Activated naive CD4-positive, alpha-beta T cell treated with anti-CD3 and anti-CD28 coated beads, Interleukin-2, amount 10 ng/mL, durations not matched to agents 7 days and 5 days (primary cell): ENCODE results near the gene IFIT1.
"Not testable (repeated sequence)": the region's sequence is repeated elsewhere in the genome, so short reads cannot be mapped to it uniquely, and the experiment has no call there.

Experiments used
- CTCF ChIA-PET: fragments of 350-600 bp; sonication (Branson Sonifier 250); formaldehyde crosslinking; loops from one replicate; lab custom pipeline; 2021; ENCODE audit warnings: antibody characterized with exemption; lab: Charles Lee
- DNase-seq: peaks from one replicate; pipeline ENCODE4 v3.0.0-alpha.2; 2020
- H3K27ac Mint-ChIP-seq: one replicate; pipeline ENCODE4 v1.8.0; 2021; ENCODE audit warnings: mild to moderate bottlenecking, moderate library complexity, mixed read lengths
- H3K27me3 Mint-ChIP-seq: one replicate; pipeline ENCODE4 v1.8.0; 2021; ENCODE audit warnings: mild to moderate bottlenecking, mixed read lengths
- H3K36me3 Mint-ChIP-seq: one replicate; pipeline ENCODE4 v1.8.0; 2021; ENCODE audit warnings: mixed read lengths
- H3K4me1 Mint-ChIP-seq: one replicate; pipeline ENCODE4 v1.8.0; 2021; ENCODE audit warnings: mixed read lengths
- H3K4me3 Mint-ChIP-seq: one replicate; pipeline ENCODE4 v1.8.0; 2021; ENCODE audit warnings: mild to moderate bottlenecking, moderate library complexity, mixed read lengths
- H3K9me3 Mint-ChIP-seq: one replicate; pipeline ENCODE4 v1.8.0; 2021; ENCODE audit warnings: mixed read lengths

The IFIT1 gene

DNA sequence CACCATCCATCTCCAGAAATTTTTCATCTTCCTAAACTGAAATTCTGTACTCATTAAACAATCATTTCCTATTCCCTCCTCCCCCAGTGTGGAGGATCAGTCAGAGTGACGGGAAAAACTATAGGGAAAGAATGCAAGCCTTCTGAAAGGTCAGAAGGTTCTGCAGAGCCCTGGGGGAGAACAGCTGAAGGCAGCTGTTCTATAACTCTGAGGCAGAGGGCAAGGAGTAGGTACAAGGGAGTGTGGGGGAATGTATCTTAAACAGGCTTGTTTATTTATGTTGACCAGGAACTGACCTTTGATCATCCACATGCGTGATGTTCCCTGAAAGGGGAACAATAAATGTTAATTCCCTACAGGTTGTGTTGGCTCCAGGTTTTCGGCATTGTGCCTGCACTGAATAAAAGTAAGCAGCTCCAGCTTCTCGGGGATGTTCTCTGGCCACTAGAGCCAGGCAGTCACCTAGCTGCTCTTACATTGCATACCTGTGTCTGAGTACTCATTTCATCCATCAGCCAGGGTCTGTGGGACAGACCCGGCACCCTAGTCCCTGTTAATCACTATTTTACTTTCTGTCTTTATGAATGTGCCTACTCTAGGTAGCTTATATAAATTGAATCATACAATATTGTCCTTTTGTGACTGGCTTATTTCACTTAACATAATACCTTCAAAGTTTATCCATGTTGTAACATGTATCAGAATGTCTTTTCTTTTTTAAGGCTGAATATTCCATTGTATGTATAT lies 5.8 kb downstream of the IFIT1 start:
- no peak for DNase-seq
- CTCF ChIA-PET = no interaction called here
- Mint-ChIP-seq H3K4me1 (peaks cover 15% of the 10 kb centered on the region), H3K27me3 (no peaks in the 10 kb centered on the region), H3K9me3 (no peaks in the 10 kb centered on the region), H3K4me3 (no peak overlapping the region), H3K27ac (no peak overlapping the region), H3K36me3 (peaks cover 14% of the 10 kb centered on the region)

DNA sequence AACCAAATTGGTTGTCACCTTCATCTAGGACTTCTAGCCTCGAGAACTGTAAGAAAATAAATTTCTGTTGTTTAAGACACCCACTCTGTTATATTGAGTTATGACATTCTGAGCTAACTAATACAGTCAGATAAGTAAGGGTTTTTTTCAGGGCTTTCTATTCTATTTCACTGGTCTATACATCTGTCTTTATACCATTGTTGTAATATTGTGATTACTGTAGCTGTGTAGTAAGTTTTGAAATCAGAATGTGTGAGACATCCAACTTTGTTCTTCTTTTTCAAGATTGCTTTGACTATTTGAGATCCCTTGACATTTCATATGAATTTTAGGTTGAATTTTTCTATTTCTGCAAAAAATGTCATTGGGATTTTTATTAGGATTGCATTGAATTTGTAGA lies 7.5 kb downstream of the IFIT1 start:
- Mint-ChIP-seq H3K4me3 (no peak overlapping the region), H3K4me1 (peaks cover 4% of the 10 kb centered on the region), H3K36me3 (peaks cover 15% of the 10 kb centered on the region), H3K9me3 (no peaks in the 10 kb centered on the region), H3K27ac (no peak overlapping the region), H3K27me3 (no peaks in the 10 kb centered on the region)
- CTCF ChIA-PET = no interaction called here
- DNase-seq = no peak

DNA sequence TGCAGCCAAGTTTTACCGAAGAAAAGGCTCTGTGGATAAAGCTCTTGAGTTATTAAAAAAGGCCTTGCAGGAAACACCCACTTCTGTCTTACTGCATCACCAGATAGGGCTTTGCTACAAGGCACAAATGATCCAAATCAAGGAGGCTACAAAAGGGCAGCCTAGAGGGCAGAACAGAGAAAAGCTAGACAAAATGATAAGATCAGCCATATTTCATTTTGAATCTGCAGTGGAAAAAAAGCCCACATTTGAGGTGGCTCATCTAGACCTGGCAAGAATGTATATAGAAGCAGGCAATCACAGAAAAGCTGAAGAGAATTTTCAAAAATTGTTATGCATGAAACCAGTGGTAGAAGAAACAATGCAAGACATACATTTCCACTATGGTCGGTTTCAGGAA lies 10.6 kb downstream of the IFIT1 start:
- no peak for DNase-seq
- H3K4me1 Mint-ChIP-seq = no peaks in the 10 kb centered on the region
- peaks cover 9% of the 10 kb centered on the region for H3K27me3 Mint-ChIP-seq
- peaks cover 14% of the 10 kb centered on the region for H3K36me3 Mint-ChIP-seq
- H3K9me3 Mint-ChIP-seq = no peaks in the 10 kb centered on the region
- CTCF ChIA-PET = interaction anchor here (0.9 to 1.1 kb wide), 2 partner anchors 185 to 561 kb away, joined by 3 read pairs; no protein-coding TSS in a partner anchor
- H3K4me3 Mint-ChIP-seq = no peak overlapping the region
- no peak overlapping the region for H3K27ac Mint-ChIP-seq

DNA sequence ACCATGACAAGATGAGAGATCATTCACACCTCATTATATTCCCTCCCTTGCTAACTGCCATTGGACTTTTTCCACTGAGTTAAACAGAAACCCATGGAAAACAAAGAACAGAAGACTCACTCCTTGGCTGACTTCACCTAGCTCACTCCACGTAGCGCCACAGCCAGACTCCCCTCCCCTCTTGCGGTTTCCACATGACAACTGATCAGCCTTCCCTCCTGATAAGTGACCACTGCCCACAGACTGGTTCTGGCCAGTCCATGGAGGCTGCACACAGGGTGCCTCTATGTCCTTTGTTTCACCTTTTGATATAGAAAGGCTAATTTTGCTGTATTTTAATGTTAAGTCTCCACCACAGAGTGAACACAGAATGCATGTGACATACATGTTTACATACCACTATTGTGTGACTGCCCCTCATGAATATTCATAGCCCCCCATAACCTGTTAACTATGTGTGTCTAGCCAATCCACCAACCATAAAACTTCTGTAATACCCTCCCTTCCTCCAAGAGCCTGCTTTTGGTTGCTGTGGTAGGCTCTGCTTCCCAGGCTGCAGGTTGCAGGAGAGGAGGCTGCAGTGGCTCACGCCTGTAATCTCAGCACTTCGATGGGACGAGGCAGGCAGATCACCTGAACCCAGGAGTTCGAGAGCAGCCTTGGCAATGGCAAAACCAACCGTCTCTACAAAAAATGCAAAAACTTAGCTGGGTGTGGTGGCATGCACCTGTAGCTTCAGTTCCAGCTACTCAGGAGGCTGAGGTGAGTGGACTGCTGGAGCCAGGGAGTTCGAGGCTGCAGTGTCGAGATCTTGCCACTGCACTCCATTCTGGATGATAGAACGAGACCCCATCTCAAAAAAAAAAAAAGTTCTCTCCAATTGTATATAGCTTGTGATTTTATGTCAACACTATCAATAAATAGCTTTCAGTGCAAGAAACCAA lies 12.0 kb downstream of the IFIT1 start:
- H3K4me1 Mint-ChIP-seq = no peaks in the 10 kb centered on the region
- no peak overlapping the region for H3K27ac Mint-ChIP-seq
- peaks cover 16% of the 10 kb centered on the region for H3K36me3 Mint-ChIP-seq
- no peak overlapping the region for H3K4me3 Mint-ChIP-seq
- H3K9me3 Mint-ChIP-seq = no peaks in the 10 kb centered on the region
- CTCF ChIA-PET = no interaction called here
- peaks cover 9% of the 10 kb centered on the region for H3K27me3 Mint-ChIP-seq
- no peak for DNase-seq

DNA sequence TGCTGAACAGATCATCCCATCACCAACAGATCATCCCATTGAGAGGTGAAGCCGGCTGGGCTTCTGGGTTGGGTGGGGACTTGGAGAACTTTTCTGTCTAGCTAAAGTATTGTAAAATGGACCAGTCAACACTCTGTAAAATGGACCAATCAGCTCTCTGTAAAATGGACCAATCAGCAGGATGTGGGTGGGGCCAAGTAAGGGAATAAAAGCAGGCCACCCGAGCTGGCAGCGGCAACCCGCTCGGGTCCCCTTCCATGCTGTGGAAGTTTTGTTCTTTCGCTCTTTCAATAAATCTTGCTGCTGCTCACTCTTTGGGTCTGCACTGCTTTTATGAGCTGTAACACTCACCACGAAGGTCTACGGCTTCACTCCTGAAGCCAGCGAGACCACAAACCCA lies 13.8 kb downstream of the IFIT1 start:
- H3K36me3 Mint-ChIP-seq = peaks cover 20% of the 10 kb centered on the region
- H3K27ac Mint-ChIP-seq, H3K27me3 Mint-ChIP-seq, CTCF ChIA-PET, H3K4me3 Mint-ChIP-seq, H3K4me1 Mint-ChIP-seq, H3K9me3 Mint-ChIP-seq, DNase-seq: not testable (repeated sequence)

DNA sequence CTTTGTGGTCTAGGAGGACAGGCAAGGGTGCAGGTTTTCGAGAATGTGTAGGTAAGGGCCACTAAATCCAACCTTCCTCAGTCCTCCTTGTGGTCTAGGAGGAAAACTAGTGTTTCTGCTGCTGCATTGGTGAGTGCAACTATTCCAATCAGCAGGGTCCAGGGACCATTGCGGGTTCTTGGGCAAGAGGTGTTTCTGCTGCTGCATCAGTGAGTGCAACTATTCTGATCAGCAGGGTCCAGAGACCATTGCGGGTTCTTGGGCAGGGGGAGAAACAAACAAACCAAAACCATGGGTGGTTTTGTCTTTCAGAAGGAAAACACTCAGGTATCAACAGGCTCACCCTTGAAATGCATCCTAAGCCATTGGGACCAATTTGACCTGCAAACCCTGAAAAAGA lies 15.4 kb downstream of the IFIT1 start:
- DNase-seq, CTCF ChIA-PET, H3K4me3 Mint-ChIP-seq, H3K27ac Mint-ChIP-seq, H3K27me3 Mint-ChIP-seq: not testable (repeated sequence)
- peaks cover 21% of the 10 kb centered on the region for H3K4me1 Mint-ChIP-seq
- H3K36me3 Mint-ChIP-seq = peaks cover 22% of the 10 kb centered on the region
- H3K9me3 Mint-ChIP-seq = peaks cover 13% of the 10 kb centered on the region

DNA sequence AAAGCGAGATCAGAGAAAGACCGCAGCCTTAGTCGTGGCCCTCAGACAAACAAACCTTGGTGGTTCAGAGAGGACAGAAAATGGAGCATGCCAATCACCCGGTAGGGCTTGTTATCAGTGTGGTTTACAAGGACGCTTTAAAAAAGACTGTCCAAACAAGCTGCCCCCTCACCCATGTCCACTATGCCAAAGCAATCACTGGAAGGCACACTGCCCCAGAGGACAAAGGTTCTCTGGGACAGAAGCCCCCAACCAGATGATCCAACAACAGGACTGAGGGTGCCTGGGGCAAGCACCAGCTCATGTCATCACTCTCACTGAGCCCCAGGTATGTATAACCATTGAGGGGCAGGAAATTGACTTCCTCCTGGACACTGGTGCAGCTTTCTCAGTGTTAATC lies 16.9 kb downstream of the IFIT1 start:
- H3K27ac Mint-ChIP-seq, H3K4me3 Mint-ChIP-seq, CTCF ChIA-PET, DNase-seq, H3K27me3 Mint-ChIP-seq: not testable (repeated sequence)
- Mint-ChIP-seq H3K9me3 (peaks cover 13% of the 10 kb centered on the region), H3K4me1 (peaks cover 33% of the 10 kb centered on the region), H3K36me3 (peaks cover 21% of the 10 kb centered on the region)

DNA sequence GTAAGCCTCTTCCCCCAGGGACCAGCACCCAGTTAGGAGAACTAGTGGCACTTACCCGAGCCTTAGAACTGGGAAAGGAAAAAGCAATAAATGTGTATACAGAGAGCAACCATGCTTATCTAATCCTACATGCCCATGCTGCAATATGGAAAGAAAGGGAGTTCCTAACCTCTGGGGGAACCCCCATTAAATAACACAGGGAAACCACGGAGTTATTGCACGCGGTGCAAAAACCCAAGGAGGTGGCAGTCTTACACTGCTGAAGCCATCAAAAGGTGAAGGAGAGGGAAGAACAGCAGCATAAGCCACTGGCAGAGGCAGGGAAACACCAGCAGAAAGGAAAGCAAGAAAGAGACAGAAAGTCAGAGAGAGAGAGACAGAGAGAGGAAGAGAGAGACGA lies 18.1 kb downstream of the IFIT1 start:
- H3K9me3 Mint-ChIP-seq = peaks cover 13% of the 10 kb centered on the region
- CTCF ChIA-PET, H3K27me3 Mint-ChIP-seq, H3K4me3 Mint-ChIP-seq, H3K27ac Mint-ChIP-seq, DNase-seq: not testable (repeated sequence)
- H3K36me3 Mint-ChIP-seq = peaks cover 23% of the 10 kb centered on the region
- peaks cover 38% of the 10 kb centered on the region for H3K4me1 Mint-ChIP-seq

DNA sequence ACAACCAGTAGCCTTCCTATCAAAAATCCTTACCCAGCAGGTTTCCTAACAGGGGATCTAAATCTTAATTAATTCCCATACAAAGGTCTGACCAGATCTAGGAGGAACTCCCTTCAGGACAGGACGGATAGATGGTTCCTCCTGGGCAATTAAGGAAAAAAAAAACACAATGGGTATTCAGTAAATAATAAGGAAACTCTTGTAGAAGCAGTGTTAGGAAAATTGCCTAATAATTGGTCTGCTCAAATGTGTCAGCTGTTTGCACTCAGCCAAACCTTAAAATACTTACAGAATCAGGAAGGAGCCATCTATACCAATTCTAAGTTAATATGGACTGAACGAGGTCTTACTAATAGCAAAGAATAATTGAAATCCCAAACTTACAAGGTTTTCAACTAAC lies 18.7 kb downstream of the IFIT1 start:
- DNase-seq, CTCF ChIA-PET, H3K4me3 Mint-ChIP-seq, H3K27ac Mint-ChIP-seq, H3K27me3 Mint-ChIP-seq: not testable (repeated sequence)
- H3K4me1 Mint-ChIP-seq = peaks cover 44% of the 10 kb centered on the region
- peaks cover 13% of the 10 kb centered on the region for H3K9me3 Mint-ChIP-seq
- H3K36me3 Mint-ChIP-seq = peaks cover 26% of the 10 kb centered on the region

DNA sequence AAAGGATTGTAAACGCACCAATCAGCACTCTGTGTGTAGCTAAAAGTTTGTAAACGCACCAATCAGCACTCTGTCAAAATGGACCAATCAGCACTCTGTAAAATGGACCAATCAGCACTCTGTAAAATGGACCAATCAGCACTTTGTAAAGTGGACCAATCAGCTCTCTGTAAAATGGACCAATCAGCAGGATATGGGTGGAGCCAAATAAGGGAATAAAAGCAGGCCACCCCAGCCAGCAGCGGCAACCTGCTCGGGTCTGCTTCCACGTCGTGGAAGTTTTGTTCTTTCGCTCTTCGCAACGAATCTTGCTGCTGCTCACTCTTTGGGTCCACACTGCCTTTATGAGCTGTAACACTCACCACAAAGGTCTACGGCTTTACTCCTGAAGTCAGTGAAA lies 19.9 kb downstream of the IFIT1 start:
- H3K27ac Mint-ChIP-seq = peak overlapping the region; percentile 49
- peaks cover 13% of the 10 kb centered on the region for H3K9me3 Mint-ChIP-seq
- peaks cover 27% of the 10 kb centered on the region for H3K36me3 Mint-ChIP-seq
- H3K27me3 Mint-ChIP-seq, CTCF ChIA-PET: not testable (repeated sequence)
- peaks cover 51% of the 10 kb centered on the region for H3K4me1 Mint-ChIP-seq
- peak; percentile 40 for DNase-seq
- peak overlapping the region; percentile 18 for H3K4me3 Mint-ChIP-seq

DNA sequence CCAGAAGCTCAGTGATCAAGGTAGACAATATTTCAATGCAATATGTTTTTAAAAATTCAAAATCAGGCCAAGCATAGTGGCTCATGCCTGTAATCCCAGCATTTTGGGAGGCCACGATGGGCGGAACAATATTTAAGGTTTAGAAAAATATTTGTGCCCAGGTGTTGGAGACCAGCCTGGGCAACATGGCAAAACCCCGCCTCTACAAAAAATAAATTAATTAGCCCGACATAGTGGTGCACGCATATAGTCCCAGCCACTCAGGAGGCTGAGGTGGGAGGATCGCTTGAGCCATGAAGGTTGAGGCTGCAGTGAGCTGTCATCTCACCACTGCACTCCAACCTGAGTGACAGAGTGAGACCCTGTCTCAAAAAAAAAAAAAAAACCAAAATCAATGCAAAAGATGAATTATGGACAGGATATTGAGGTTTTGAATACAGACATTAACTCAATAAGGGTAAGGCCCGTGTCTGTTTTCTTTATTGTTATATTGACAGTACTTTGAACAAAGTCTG lies 21.0 kb downstream of the IFIT1 start:
- peaks cover 13% of the 10 kb centered on the region for H3K9me3 Mint-ChIP-seq
- H3K36me3 Mint-ChIP-seq = peaks cover 39% of the 10 kb centered on the region
- CTCF ChIA-PET = interaction anchor here (0.6 to 1.3 kb wide), 3 partner anchors 20 to 43 kb away, joined by 3 to 4 read pairs (median 4); partner anchors contain the start of gene IFIT1
- H3K4me1 Mint-ChIP-seq = peaks cover 63% of the 10 kb centered on the region
- no peak for DNase-seq
- no peaks in the 10 kb centered on the region for H3K27me3 Mint-ChIP-seq
- H3K4me3 Mint-ChIP-seq = peak overlapping the region; percentile 88
- peak overlapping the region; percentile 97 for H3K27ac Mint-ChIP-seq

DNA sequence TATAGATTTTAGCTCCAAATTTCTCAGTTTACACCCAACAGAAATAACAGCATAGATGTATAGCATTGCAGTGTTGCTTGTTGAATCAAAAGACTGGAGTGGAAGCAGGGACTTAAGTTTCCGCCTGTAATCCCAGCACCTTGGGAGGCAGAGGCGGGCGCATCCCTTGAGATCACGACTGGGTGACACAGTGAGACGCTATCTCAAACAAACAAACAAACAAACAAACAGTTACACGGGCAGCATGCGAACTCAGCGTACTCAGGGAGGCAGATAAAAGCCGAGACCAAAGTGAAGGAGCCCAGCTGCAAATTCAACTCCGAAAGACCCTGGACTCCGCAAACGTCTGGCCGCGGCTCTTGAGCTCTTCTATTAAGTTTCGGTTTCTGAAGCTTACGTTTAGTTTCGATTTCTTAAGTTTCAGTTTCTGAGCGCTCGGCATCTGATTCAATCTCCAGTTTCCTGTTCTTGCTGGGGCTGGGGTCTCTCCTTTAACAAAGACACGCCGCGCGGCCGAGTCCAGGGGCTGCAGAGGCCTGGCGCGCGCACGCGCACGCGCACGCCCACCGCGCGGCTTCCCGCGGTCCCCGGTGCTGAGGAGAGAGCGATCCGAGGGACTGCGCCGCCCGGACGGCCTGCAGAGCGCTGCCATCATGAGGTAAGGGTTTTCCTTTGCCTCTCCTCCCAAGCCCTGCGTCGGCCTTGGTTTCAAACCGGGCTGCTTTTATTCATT lies 21.9 kb downstream of the IFIT1 start, which contains the start of gene IFIT5:
Gene IFIT5 (plus strand): TSS at position 423 of the 733 bp plus-strand sequence. CDS start 231 bp downstream, at position 654.
- Mint-ChIP-seq H3K4me3 (peak within 1 kb of the TSS; percentile 88), H3K4me1 (peaks cover 64% of the 10 kb centered on the region), H3K9me3 (peaks cover 13% of the 10 kb centered on the region), H3K27ac (peak within 1 kb of the TSS; percentile 97), H3K27me3 (no peaks in the 10 kb centered on the region), H3K36me3 (peaks cover 37% of the 10 kb centered on the region)
- CTCF ChIA-PET = interaction anchor here (0.6 to 1.3 kb wide), 3 partner anchors 21 to 44 kb away, joined by 3 to 4 read pairs (median 4); partner anchors contain the start of gene IFIT1
- DNase-seq = peak; percentile 81

DNA sequence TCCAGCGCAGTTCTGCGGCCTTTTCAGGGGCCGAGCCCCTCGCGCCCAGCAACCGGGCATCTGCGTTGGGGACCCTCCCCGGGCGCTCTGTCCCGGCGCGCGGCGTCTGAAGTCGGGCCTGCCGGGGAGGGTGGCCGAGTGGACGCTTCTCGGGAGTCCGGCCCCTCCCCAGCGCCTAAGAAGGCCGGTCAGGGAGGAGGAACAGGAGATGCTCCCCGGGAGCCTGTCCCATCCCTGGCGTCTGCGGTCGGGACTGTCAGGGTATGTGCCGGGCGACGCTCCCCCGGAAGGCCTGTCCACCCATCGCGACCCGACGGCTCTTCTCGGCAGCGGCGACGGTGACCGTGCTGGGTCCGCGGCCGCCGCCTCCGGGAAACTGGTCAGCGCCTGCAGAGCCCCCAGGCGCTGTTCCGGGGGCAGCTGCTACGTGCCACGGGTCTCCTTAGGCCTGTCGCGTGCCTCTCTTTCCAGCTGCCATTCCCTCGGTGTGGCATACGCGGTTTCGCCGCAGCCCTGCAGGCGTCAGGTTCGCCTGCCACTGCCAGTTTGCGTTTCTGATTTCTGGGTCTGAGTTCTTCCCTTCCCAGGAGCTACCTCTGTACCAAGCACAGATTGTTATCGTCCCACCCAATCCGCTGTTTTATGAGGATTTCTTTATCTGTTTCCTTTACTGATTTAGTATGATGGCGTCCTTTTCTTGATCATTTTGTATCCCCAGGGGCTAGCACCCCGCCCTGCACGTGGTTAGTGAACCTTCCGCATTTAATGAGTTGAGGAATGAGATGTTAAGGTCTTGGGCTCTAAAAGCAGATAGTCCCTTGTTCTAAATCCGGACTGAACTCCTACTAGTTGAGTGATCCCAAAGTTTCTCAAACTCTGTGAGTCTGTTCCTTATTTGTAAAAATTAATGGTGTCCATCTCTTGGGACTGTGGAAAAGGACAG lies 22.7 kb downstream of the IFIT1 start:
- peak overlapping the region; percentile 97 for H3K27ac Mint-ChIP-seq
- peaks cover 69% of the 10 kb centered on the region for H3K4me1 Mint-ChIP-seq
- CTCF ChIA-PET = interaction anchor here (1.0 to 1.3 kb wide), 2 partner anchors 22 to 23 kb away, joined by 4 to 5 read pairs; partner anchors contain the start of gene IFIT1
- peaks cover 37% of the 10 kb centered on the region for H3K36me3 Mint-ChIP-seq
- H3K4me3 Mint-ChIP-seq = peak overlapping the region; percentile 88
- peak; percentile 53 for DNase-seq
- no peaks in the 10 kb centered on the region for H3K27me3 Mint-ChIP-seq
- peaks cover 13% of the 10 kb centered on the region for H3K9me3 Mint-ChIP-seq
